GM18502 (cell line): Measurements from ENCODE around the gene KDM4C.
"Not testable (repeated sequence)": the region's sequence is repeated elsewhere in the genome, so short reads cannot be mapped to it uniquely, and the experiment has no call there.

ENCODE experiments used
- ATAC-seq: cut with Tn5 transposase; IDR thresholded peaks from one replicate; pipeline ENCODE4 v1.9.1; 2021; ENCODE audit warnings: mild to moderate bottlenecking; ENCODE audit not compliant: unreplicated experiment, poor library complexity

The KDM4C gene

GRCh38 chr9:6794936-6795335 is 37.2 kb downstream of the KDM4C start:
- no peak for ATAC-seq

DNA sequence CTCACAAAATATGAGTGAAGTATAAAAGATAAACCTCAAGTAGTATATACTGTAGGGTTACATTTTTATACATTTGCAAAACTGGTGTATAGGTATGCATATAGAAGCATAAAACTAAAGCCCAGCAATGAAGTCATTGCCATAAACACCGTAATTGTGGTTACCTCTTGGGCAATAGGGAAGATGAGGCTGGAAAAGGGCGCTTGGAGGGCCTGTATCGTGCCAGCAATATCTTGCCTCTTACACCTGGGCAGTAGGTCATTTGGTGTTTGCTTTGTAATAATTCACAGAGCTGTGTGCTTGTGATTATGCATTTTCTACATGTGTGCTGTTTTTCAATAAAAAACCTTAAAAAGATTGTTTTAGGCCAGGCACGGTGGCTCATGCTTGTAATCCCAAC is 45.2 kb downstream of the KDM4C start:
- ATAC-seq: no peak

GRCh38 chr9:6805532-6805931 is 47.8 kb downstream of the KDM4C start:
- ATAC-seq: no peak

DNA sequence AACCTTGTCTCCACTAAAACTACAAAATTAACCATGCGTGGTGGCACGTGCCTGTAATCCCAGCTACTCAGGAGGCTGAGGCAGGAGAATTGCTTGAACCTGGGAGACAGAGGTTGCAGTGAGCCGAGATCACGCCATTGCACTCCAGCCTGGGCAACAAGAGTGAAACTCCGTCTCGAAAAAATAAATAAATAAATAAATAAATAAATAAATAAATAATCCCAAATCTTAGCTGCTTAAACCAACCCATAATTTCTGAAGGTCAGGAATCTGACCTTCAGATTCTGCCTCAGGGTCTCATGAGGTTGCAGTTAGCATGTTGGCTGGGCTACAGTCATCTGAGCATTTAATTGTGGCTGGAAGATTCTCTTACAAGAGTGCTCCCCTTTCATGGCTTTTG is 48.5 kb downstream of the KDM4C start:
- not testable (repeated sequence) for ATAC-seq

DNA sequence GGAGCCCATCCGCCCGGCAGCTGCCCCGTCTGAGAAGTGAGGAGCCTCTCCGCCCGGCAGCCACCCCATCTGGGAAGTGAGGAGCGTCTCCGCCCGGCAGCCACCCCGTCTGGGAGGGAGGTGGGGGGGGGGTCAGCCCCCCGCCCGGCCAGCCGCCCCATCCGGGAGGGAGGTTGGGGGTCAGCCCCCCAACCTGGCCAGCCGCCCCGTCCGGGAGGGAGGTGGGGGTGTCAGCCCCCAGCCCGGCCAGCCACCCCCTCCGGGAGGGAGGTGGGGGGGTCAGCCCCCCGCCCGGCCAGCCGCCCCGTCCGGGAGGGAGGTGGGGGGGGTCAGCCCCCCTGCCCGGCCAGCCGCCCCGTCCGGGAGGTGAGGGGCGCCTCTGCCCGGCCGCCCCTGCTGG is 49.9 kb downstream of the KDM4C start:
- not testable (repeated sequence) for ATAC-seq

DNA sequence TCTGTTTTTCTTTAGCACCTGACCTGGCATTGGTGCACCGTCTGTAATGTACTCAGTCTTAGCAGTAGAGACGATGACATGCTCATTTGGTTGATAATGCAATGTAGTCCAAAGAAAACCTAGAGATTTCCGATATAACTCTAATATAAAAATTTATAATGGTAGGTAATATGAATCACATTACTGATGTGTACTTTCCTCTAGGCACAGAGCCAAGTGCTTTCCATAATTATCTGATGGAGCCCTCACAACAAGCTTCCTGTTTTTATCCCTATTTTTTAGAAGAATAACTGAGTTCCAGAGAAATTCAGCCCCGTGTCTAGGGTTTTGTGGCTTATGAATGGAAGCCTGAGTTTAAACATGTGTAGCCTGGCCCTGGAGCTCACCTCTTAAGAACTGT is 53.7 kb downstream of the KDM4C start:
- ATAC-seq: no peak

GRCh38 chr9:6816581-6816980 is 58.8 kb downstream of the KDM4C start:
- no peak for ATAC-seq

DNA sequence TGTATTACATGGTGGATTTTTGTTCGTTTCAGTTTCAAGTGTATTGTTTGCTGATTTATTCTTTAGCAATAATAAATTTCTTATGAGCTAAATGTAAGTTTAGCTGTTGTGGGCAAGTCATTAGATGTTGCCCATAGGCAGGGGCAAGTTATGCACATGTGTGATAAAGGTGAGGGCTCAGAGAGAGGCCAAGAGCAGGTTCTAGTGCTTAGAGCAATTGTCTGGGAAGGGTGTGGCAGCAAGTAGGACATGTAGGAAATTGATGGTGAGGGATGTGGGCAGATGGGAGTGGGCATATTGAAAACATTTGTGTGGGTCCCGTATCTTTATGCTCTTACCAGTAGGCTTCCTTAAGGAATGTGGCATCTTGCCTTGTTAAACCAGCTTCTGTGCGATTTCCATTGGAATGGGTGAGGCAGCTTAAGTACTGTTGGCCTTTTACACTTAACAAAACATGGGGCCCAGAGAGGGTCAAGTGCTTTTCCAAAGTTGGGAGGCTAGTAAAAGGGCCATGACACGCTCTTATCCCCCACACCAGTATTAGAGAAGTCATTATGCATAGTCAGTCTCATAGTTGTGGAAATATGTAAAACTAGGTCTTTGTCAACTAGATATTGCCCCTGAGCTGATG is 60.6 kb downstream of the KDM4C start:
- no peak for ATAC-seq

DNA sequence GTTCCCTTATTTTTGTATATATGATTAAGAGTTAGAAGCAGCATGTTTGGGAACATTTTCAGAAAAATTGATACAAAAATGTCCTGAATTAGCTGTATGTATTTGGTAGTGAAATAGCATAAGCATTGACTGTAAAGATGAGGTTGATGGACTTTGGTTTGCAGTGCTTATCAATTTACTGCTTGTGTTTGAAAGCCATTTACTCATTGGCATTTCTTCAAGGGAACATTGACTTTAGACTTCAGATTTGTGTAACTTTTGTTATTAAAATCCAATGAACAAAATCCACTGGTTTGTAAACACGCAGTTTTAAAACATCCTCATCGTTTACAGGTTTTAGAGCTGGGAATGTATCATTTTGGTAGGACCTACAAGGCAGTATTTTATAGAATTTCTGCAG is 61.3 kb downstream of the KDM4C start:
- no peak for ATAC-seq

DNA sequence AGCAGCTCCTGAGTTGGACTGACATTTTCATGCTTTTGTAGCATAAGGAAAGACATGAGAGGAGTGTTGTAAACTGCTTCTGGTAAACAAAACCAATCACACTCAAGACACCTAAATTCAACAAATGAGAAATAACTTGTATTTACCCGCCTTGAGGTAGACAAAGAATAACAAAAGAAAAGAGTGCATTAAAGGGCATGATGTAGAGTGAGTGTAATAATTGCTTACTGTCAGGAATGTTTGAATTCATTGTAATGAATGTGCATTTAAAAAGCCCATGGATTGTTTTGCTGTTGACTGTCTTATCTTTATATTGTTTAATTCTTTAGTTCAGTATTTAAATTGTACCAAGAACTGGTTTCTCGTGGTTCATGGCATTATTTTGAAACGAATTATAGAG is 61.8 kb downstream of the KDM4C start:
- no peak for ATAC-seq

DNA sequence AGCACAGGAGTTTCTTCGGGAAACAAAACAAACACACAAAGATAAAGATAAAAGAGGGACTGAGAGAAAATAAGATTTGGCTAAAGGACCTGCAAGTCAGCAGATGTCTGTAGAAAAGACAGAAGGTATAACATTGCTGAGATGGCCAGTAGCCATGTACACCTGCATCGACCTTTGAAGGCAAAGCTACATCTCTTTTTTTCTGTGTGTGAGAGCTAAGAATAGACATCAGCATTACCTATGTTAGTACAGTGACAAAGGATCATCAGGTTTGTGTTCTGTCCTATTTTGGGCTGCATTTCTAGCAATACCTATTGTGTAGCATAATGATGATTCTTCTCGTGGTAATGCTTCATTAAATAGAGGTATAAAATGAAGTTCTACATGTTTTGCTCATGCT is 64.9 kb downstream of the KDM4C start:
- no peak for ATAC-seq

DNA sequence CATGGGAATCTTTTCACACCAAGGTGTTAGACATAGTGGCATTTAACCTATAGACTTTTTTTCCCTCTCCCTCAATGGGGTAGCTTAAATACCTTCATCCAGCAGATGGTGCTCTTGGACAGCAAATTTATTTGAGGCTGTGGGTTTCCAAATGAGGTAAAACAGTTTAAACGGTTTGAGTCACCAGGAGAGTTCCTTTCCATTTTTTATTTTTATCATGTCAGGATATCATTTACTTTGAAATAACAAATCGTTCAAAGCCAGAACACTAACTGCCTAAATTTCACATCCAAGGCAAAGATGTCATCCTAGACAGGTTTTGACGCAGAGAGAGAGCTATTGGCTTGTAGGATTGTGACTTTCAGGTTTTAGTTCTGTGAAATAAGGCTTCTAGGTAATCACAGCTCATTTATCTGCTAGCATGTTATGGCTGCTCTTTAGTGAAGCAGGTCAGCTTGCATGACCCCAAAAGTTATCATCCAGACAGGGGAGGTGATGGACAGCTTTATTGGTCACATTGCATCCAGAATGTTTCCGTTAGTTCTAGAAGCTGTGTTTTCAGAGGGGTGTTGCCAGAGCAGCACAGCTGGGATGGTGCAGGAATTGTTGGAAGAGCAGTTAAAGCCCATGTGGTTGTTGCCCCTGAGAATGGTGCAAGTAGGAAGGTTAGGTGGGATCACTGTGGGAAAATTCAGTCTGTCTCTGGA is 69.8 kb downstream of the KDM4C start:
- peak; percentile 69 for ATAC-seq

GRCh38 chr9:6829027-6829426 is 71.3 kb downstream of the KDM4C start:
- no peak for ATAC-seq

DNA sequence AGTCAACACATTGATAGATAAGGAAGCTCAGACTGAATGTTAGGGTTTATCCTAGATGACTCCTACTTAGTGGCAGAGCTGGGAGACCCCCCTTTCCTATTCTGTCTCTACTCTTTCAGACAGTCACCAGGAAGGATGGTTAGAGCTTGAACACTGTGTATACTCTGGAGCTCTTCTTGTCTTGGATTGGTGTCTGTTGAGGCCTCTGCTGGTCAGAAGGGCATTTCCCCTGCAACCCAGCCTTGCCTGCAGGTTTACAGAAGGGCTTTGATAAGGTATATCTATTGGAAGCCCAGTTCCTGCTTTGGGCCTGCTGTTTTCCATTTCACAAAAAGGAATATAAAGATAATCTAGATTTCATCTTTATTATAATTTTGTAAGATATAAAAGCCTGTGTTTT is 71.8 kb downstream of the KDM4C start:
- no peak for ATAC-seq

DNA sequence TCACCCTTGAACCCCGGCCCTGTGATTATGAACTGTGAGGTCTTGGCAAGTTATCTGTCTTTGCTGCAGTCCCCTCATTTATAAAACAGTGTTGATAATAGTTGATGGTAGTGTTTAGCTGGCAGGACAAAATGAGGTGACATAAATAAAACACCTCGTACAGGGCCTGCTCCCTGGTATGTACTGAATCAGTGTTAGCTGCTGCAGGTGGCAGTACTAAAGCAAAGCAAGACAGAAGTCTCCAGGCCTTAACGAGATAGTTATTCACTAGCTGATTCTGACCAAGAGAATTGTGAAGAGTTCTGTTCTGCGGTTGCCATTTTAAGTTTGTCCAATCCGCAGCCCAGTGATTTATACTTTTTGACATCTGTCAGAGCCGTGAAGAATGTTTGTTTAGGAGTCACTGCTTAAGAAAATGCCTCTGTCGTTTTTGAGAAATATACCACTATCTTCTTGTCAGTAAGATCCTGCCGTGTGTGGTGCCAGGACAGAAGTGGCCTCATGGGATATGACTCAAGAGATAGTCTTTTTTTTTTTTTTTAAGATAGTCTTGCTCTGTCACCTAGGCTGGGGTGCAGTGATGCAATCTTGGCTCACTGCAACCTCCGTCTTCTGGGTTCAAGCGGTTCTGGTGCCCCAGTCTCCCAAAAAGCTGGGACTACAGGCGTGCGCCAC is 75.9 kb downstream of the KDM4C start:
- ATAC-seq: no peak

GRCh38 chr9:6834306-6834705 is 76.5 kb downstream of the KDM4C start:
- no peak for ATAC-seq

DNA sequence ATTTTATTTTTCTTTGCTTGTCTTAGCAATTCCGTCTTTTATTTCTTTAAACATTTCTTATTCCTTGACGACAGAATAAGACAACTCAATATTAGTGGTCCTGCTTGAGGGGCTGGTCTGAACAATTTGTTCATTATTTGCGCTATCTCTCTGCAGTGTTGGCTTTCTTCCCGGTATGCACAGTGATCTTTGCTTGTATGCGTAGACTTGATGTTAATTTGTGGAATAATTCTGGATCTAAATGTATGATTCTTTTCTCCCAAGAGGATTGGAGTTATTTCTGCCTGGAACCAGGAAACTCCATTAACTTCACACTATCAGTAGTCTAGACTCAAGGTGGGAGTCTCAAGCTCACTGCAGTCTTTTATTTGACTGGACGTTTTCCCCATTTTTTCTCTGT is 80.4 kb downstream of the KDM4C start:
- no peak for ATAC-seq

- ATAC-seq: no peak
Observed at GRCh38 chr9:6842584-6842947, 84.8 kb downstream of the KDM4C start.

- no peak for ATAC-seq
Observed at GRCh38 chr9:6843742-6844141, 86.0 kb downstream of the KDM4C start.

DNA sequence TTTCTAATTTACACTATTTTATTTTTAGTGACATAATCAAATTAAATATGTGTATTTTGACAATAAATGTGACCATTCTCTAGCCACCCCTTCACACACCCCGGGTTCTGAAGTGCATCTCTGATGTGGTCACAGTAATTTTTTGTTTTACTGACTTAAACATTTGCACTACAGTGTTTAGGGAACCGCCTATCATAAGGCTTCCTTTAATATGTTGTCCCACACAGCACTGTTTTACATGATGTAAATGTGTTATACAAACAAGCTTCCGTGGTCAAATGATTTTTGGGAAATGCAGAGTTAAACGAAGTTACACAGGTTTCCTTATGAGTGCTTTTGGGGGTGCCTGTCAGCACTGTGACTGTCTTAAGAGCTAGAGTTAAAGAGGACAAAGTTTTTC is 86.5 kb downstream of the KDM4C start:
- no peak for ATAC-seq

DNA sequence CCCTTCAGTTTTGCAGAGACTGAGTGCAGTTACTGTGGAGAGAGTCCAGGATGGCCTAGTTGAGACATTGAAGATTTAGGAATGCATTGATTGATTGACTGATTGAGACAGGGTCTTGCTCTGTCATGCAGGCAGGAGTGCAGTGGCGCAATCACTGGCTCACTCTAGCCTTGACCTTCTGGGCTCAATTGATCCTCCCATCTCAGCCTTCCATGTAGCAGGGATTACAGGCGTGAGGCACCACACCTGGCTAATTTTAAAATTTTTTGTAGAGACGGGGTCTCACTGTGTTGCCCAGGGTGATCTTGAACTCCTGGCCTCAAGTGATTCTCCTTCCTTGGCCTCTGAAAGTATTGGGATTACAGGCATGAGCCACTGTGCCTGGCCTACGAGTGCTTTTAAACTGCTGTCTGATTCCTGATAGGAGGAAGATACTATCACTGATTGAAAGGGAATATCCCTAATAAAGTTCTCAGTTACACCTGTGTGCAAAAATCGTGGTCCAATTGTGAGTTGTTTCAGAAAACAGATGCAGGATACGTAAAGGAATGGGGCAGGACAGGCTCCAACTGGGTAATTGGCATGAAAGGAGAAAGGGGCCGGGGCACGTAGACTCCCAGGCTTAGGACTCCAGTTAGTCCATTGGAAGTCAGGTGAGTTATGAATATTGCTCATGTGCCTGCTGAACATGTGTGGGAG is 87.5 kb downstream of the KDM4C start:
- no peak for ATAC-seq
